ENCODE data around the gene HBD. TPM values are rescaled to one million over a fixed set of nuclear protein-coding genes. Genes with fewer than 3 reads are reported as not detected.

HBD gene
- total RNA-seq, 4 donors from 2014 or later = 1.1 to 3.2 TPM; not detected in 2

- ATAC-seq (ENCODE audit: low FRiP score) (no peak), DNase-seq (ENCODE audit: low spot score) (no peak)
- TF ChIP-seq CTCF (IDR thresholded peaks at IDR 0.05) = no peak
Observed at GRCh38 chr11:5227681-5228080, 6.6 kb downstream of the HBD start.

GRCh38 chr11:5226732-5227310 is 7.5 kb downstream of the HBD start, which contains the start of gene HBB:
TSS of gene HBB (minus strand) at chr11:5227071. CDS start at chr11:5227021, 50 bp downstream.
- no peak for DNase-seq (ENCODE audit: low spot score)
- no peak for TF ChIP-seq CTCF (IDR thresholded peaks at IDR 0.05)
- no peak for ATAC-seq (ENCODE audit: low FRiP score)

GRCh38 chr11:5225480-5225871 is 8.8 kb downstream of the HBD start:
- ATAC-seq (ENCODE audit: low FRiP score) = no peak
- no peak for TF ChIP-seq CTCF (IDR thresholded peaks at IDR 0.05)

DNA sequence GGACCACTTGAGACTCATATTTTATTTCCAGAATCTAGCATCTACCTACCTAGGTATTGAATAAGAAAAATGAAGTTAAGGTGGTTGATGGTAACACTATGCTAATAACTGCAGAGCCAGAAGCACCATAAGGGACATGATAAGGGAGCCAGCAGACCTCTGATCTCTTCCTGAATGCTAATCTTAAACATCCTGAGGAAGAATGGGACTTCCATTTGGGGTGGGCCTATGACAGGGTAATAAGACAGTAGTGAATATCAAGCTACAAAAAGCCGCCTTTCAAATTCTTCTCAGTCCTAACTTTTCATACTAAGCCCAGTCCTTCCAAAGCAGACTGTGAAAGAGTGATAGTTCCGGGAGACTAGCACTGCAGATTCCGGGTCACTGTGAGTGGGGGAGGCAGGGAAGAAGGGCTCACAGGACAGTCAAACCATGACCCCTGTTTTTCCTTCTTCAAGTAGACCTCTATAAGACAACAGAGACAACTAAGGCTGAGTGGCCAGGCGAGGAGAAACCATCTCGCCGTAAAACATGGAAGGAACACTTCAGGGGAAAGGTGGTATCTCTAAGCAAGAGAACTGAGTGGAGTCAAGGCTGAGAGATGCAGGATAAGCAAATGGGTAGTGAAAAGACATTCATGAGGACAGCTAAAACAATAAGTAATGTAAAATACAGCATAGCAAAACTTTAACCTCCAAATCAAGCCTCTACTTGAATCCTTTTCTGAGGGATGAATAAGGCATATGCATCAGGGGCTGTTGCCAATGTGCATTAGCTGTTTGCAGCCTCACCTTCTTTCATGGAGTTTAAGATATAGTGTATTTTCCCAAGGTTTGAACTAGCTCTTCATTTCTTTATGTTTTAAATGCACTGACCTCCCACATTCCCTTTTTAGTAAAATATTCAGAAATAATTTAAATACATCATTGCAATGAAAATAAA is 9.5 kb downstream of the HBD start:
- TF ChIP-seq CTCF (IDR thresholded peaks at IDR 0.05) = no peak
- ATAC-seq (ENCODE audit: low FRiP score) = no peak
- no peak for DNase-seq (ENCODE audit: low spot score)

More at GRCh38 chr11:5225480-5225871, 8.8 kb downstream of the HBD start:
- DNase-seq (ENCODE audit: low spot score) = no peak

- DNase-seq (ENCODE audit: low spot score) (no peak), ATAC-seq (ENCODE audit: low FRiP score) (no peak)
- no peak for TF ChIP-seq CTCF (IDR thresholded peaks at IDR 0.05)
Observed at GRCh38 chr11:5223686-5224085, 10.6 kb downstream of the HBD start.

DNA sequence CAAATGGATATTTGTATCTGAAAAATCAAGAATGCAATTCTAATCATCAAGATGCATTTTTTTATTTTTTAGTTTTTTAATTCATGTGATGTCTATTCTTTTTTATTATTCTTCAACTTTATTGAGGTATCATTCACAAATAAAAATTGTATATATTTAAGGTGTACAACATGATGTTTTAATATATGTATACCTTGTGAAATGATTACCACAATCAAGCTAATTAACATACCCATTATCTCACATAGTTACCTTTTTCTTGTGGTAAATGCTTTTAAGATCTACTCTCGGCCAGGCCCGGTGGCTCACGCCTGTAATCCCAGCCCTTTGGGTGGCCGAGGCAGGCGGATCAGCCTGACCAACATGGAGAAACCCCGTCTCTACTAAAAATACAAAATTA is 11.1 kb downstream of the HBD start:
- no peak for DNase-seq (ENCODE audit: low spot score)
- no peak for ATAC-seq (ENCODE audit: low FRiP score)
- no peak for TF ChIP-seq CTCF (IDR thresholded peaks at IDR 0.05)
